Osteoblast (primary cell): Measurements from ENCODE around the gene SIL1. TPM values are rescaled to one million over a fixed set of nuclear protein-coding genes. Genes with fewer than 3 reads are reported as not detected.
"Not testable (repeated sequence)": the region's sequence is repeated elsewhere in the genome, so short reads cannot be mapped to it uniquely, and the experiment has no call there.

Experiments used
- DNase-seq: peaks from one replicate; pipeline ENCODE4 v3.0.0; 2011; ENCODE audit warnings: low spot score, mixed read lengths; ENCODE audit not compliant: insufficient read length; ENCODE audit errors: missing footprints
- H2AFZ ChIP-seq: 2 replicates; pipeline ENCODE4 v1.6.0; 2011; ENCODE audit warnings: mild to moderate bottlenecking, low read length
- H3K27ac ChIP-seq: 2 replicates; pipeline ENCODE4 v1.5.1; 2011; ENCODE audit warnings: mild to moderate bottlenecking, low read depth, low read length, moderate library complexity
- H3K27me3 ChIP-seq: 2 replicates; pipeline ENCODE4 v1.6.0; 2012; ENCODE audit warnings: mild to moderate bottlenecking, control low read depth, inconsistent platforms, low read length, moderate library complexity; ENCODE audit not compliant: insufficient read depth
- H3K36me3 ChIP-seq: 2 replicates; pipeline ENCODE4 v1.5.1; 2011; ENCODE audit warnings: mild to moderate bottlenecking, low read length, control low read depth, moderate library complexity; ENCODE audit not compliant: insufficient read depth
- H3K4me1 ChIP-seq: 2 replicates; pipeline ENCODE4 v1.5.1; 2011; ENCODE audit warnings: mild to moderate bottlenecking, low read length, control low read depth, moderate library complexity; ENCODE audit not compliant: insufficient read depth
- H3K4me2 ChIP-seq: 2 replicates; pipeline ENCODE4 v1.6.0; 2011; ENCODE audit warnings: mild to moderate bottlenecking, low read length; ENCODE audit not compliant: insufficient read depth
- H3K4me3 ChIP-seq: fragments of 200-600 bp; sonication (generic); 3 replicates; pipeline ENCODE4 v1.5.1; 2012; ENCODE audit warnings: mild to moderate bottlenecking, low read length, inconsistent platforms; ENCODE audit not compliant: insufficient read depth
- H3K79me2 ChIP-seq: 2 replicates; pipeline ENCODE4 v1.6.0; 2012; ENCODE audit warnings: mild to moderate bottlenecking, low read length, control low read depth, inconsistent platforms; ENCODE audit not compliant: insufficient read depth
- H3K9me3 ChIP-seq: 2 replicates; pipeline ENCODE4 v1.5.1; 2011; ENCODE audit warnings: low read depth, low read length, control low read depth
- H4K20me1 ChIP-seq: 2 replicates; pipeline ENCODE4 v1.6.0; 2012; ENCODE audit warnings: mild to moderate bottlenecking, low read length, control low read depth; ENCODE audit not compliant: insufficient read depth
- CTCF ChIP-seq: IDR thresholded peaks from 2 replicates; pipeline ENCODE4 v1.5.1; 2011; ENCODE audit warnings: mild to moderate bottlenecking, low read depth, low read length, moderate library complexity; ENCODE audit errors: extremely low read depth
- total RNA-seq: library from RNA; depleted of rRNA; stranded (reverse); fragments of >200 nt; gene quantifications from 2 replicates; pipeline ENCODE4 v1.2.3, GENCODE V29; 2012

The SIL1 gene
- total RNA-seq, 1 donor = 65.1 TPM

DNA sequence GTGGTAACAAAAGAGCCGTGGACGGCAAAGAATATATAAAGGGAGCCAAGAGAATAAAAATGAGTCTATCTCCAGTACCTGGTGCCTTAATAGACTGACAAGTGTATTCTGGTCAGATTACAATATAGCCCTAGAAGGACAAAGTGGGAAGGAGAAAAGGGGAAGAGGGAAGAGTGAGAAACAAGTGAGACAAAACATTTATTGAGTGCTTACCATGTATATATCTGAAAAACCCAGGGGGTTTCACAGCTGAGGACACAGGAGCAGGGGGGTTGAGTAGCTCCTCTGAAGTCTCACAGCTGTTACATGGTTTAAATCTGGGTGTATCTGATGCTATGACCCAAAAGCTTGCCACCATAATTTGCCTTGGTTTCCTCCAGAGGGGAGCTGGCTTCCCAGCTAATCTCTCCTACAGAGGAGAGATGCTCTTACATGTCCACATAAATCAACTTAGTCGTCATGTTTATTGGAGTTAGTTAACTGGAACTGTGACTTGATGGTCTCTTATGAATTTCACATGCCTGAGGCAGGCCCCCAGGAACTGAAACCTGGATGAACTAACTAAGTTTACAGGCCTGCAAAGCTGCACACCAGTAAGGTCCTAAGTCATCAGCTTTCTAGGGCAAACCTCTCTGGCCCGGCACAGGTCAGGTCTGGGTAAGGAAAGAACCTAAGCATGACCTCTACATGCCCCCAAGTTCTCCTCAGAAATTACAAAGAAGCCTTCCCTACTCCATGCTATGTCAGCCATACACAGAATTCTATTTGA lies 15.5 kb downstream of the SIL1 start:
- Histone ChIP-seq H4K20me1 (peaks cover 57% of the 10 kb centered on the region), H3K4me3 (no peak overlapping the region), H3K27ac (no peak overlapping the region), H3K36me3 (peaks cover 3% of the 10 kb centered on the region), H3K79me2 (peaks cover 84% of the 10 kb centered on the region), H3K27me3 (no peaks in the 10 kb centered on the region), H2AFZ (no peak overlapping the region), H3K4me1 (peaks cover 18% of the 10 kb centered on the region), H3K9me3 (no peaks in the 10 kb centered on the region), H3K4me2 (no peak overlapping the region)
- no peak for DNase-seq
- TF ChIP-seq CTCF = no peak

DNA sequence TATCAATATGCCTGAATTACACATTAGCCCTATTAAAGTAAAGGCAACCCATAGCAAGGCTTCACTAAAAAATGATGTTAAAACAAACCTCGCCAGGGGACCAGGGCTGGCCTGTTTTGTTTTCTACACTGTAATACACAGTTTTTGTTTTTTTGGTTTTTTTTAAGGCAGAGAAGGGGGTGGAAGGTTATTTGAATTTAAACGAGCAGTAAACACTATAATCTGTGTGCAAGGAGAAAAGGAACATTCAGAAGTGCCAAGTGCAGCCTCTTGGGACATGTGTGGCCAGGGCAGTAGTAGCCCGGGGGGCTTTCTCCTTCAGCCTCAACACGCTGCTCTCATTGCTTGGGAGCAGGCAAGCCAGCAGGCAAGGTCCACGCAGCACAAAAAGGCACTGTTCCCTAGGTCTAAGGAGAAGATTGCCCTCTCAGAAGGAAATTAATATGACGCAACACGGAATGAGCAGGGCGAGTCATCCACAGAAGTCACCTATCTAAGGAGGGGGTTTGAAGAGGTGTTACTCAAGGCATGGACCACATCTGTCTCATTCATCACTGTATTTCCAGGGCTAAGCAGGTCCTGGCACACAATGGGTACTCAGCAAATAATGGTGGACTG lies 16.2 kb downstream of the SIL1 start:
- peaks cover 2% of the 10 kb centered on the region for H3K36me3 ChIP-seq
- no peaks in the 10 kb centered on the region for H3K9me3 ChIP-seq
- no peak overlapping the region for H3K4me2 ChIP-seq
- peaks cover 62% of the 10 kb centered on the region for H4K20me1 ChIP-seq
- H3K27ac ChIP-seq = no peak overlapping the region
- H3K27me3 ChIP-seq = no peaks in the 10 kb centered on the region
- H2AFZ ChIP-seq = no peak overlapping the region
- peaks cover 18% of the 10 kb centered on the region for H3K4me1 ChIP-seq
- H3K79me2 ChIP-seq = peaks cover 82% of the 10 kb centered on the region
- no peak for DNase-seq
- no peak overlapping the region for H3K4me3 ChIP-seq
- no peak for TF ChIP-seq CTCF

DNA sequence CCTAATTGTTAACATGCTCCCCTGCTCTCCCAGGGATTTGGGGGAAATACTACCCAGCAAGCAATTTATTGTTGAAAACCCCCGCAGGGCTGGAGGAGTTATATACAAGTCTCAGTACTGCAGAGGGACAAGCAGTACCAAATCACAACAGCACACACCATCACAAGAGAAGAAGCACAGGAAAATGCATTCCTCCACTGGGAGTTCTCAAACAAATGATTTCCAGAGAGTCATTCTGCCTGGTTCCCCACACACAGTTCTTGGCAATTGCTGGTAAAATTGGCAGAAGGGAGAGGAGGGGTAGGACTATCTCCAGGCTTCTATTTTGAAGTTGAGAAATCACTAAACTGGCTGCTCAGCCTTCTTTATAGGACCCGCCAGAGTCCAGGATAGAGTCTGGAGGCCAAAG lies 16.8 kb downstream of the SIL1 start:
- Histone ChIP-seq H4K20me1 (peaks cover 57% of the 10 kb centered on the region), H3K4me1 (peaks cover 16% of the 10 kb centered on the region), H3K27ac (no peak overlapping the region), H3K27me3 (no peaks in the 10 kb centered on the region), H3K79me2 (peaks cover 79% of the 10 kb centered on the region), H3K36me3 (no peaks in the 10 kb centered on the region), H3K9me3 (no peaks in the 10 kb centered on the region), H3K4me3 (no peak overlapping the region), H2AFZ (no peak overlapping the region), H3K4me2 (no peak overlapping the region)
- no peak for TF ChIP-seq CTCF
- DNase-seq = no peak

DNA sequence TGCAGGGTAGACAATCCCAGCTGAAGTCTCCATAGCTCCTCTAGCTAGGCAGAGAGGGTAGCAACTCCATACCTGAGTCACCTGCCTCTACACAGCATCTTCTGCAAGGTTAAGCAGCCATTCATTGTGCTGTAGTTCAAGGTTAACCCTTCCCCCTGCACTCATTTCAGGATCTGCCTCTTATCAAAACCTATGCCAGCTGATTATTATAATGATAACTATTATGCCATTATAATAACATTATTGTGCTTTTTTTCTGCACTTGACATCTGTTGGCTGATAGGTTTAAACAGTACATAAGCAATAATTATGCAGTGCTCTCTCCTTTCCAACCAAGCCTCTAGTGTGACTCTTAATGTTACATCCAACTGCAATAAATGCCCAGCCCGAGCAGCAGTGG lies 17.3 kb downstream of the SIL1 start:
- H3K27me3 ChIP-seq = no peaks in the 10 kb centered on the region
- H3K79me2 ChIP-seq = peaks cover 79% of the 10 kb centered on the region
- H3K4me2 ChIP-seq = no peak overlapping the region
- H3K36me3 ChIP-seq = no peaks in the 10 kb centered on the region
- no peak for TF ChIP-seq CTCF
- no peak for DNase-seq
- H4K20me1 ChIP-seq = peaks cover 56% of the 10 kb centered on the region
- no peak overlapping the region for H2AFZ ChIP-seq
- peaks cover 12% of the 10 kb centered on the region for H3K4me1 ChIP-seq
- no peak overlapping the region for H3K4me3 ChIP-seq
- no peaks in the 10 kb centered on the region for H3K9me3 ChIP-seq
- H3K27ac ChIP-seq = no peak overlapping the region

DNA sequence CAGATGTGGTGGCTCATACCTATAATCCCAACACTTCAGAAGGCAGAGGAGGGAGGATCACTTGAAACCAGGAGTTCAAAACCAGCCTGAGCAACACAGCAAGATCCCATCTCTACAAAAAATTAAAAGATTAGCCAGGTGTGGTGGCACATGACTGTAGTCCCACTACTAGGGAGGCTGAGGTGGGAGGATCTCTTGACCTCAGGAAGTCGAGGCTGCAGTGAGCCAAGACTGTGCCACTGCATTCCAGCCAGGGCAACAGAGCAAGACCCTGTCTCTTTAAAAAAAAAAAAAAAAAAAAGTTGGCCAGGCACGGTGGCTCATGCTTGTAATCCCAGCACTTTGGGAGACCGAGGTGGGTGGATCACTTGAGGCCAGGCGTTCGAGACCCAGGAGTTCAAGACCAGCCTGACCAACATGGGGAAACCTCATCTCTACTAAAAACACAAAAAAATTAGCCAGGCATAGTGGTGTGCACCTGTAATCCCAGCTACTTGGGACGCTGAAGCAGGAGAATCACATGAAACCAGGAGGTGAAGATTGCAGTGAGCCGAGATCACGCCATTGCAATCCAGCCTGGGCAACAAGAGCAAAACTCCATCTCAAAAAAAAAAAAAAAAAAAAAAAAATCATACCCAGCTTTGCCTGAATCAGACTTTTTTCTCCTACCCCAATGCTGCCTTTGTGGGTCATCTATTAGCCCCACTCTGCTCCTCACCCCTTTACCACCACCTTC lies 18.2 kb downstream of the SIL1 start:
- not testable (repeated sequence) for H3K27me3 ChIP-seq, H3K36me3 ChIP-seq, H3K27ac ChIP-seq, H2AFZ ChIP-seq, H3K9me3 ChIP-seq, H3K4me3 ChIP-seq, H3K4me2 ChIP-seq, DNase-seq
- H4K20me1 ChIP-seq = peaks cover 50% of the 10 kb centered on the region
- peaks cover 12% of the 10 kb centered on the region for H3K4me1 ChIP-seq
- peaks cover 77% of the 10 kb centered on the region for H3K79me2 ChIP-seq
